Measurements from ENCODE around the gene USP34.
"Not testable (repeated sequence)": the region's sequence is repeated elsewhere in the genome, so short reads cannot be mapped to it uniquely, and the experiment has no call there.

Gene USP34

DNA sequence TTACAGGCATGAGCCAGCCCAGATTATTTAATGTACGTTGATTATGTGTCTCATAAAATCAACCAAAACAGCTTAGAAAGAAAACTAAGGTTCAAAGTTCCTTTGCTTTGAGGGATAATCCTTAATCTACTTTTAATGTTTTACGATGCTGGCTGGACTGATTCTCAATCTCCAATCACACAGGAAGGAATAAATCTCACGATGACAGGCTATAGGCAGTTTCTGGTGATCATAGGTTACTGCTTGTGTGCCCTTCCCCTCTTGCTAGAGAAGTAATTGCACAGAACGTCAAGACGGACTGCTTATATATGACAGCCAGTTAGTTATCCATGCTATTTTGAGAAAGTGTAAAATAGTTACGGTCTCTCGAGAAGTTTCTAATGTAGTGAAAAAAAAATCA is 265.8 kb downstream of the USP34 start:
- no peaks in the 10 kb centered on the region for H3K9me3 ChIP-seq (ENCODE audit: severe bottlenecking)
- no peak overlapping the region for H3K27ac ChIP-seq
- H3K27me3 ChIP-seq (ENCODE audit: insufficient read depth, low read depth, severe bottlenecking), result no peaks in the 10 kb centered on the region
- TF ChIP-seq, protein P1, sequence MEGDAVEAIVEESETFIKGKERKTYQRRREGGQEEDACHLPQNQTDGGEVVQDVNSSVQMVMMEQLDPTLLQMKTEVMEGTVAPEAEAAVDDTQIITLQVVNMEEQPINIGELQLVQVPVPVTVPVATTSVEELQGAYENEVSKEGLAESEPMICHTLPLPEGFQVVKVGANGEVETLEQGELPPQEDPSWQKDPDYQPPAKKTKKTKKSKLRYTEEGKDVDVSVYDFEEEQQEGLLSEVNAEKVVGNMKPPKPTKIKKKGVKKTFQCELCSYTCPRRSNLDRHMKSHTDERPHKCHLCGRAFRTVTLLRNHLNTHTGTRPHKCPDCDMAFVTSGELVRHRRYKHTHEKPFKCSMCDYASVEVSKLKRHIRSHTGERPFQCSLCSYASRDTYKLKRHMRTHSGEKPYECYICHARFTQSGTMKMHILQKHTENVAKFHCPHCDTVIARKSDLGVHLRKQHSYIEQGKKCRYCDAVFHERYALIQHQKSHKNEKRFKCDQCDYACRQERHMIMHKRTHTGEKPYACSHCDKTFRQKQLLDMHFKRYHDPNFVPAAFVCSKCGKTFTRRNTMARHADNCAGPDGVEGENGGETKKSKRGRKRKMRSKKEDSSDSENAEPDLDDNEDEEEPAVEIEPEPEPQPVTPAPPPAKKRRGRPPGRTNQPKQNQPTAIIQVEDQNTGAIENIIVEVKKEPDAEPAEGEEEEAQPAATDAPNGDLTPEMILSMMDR (IDR thresholded peaks at IDR 0.05; ENCODE audit: low read depth, low read length), result no peak
- H3K4me3 ChIP-seq (ENCODE audit: low read depth, low read length), result no peak overlapping the region
- DNase-seq, result no peak
- peaks cover 90% of the 10 kb centered on the region for H3K36me3 ChIP-seq

DNA sequence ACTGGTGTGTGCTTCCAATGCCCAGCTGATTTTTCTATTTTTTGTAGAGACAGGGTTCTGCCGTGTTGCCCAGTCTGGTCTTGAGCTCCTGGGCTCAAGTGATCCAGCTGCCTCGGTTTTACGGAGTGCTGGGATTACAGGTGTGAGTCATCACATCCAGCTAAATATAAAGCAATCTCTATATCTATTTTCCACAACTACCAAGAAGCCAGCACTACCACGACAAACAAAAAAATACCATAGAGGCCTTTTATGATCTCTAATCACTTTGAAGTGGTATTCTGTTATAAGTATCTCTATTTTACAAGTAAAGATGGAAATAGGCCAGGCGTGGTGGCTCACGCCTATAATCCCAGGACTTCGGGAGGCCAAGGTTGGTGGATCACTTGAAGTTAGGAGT is 274.2 kb downstream of the USP34 start:
- H3K36me3 ChIP-seq, result peaks cover 54% of the 10 kb centered on the region

DNA sequence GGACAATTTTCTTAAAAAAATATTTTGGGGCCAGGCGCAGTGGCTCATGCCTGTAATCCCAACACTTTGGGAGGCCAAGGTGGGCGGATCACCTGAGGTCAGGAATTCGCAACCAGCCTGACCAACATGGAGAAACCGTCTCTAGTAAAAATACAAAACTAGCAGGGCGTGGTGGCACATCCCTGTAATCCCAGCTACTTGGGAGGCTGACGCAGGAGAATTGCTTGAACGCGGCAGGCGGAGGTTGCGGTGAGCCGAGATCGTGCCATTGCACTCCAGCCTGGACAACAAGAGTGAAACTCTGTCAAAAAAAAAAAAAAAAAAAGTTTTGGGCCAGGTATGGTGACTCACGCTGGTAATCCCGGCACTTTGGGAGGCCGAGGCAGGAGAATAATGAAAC is 276.2 kb downstream of the USP34 start:
- H3K36me3 ChIP-seq, result peaks cover 53% of the 10 kb centered on the region
- H3K27ac ChIP-seq; H3K27me3 ChIP-seq (ENCODE audit: insufficient read depth, low read depth, severe bottlenecking); H3K9me3 ChIP-seq (ENCODE audit: severe bottlenecking); DNase-seq; H3K4me3 ChIP-seq (ENCODE audit: low read depth, low read length): not testable (repeated sequence)

More for the DNA sequence above, 274.2 kb downstream of the USP34 start:
- no peak for DNase-seq
- no peaks in the 10 kb centered on the region for H3K9me3 ChIP-seq (ENCODE audit: severe bottlenecking)
- H3K4me3 ChIP-seq (ENCODE audit: low read depth, low read length), result no peak overlapping the region
- TF ChIP-seq, protein P1 (IDR thresholded peaks at IDR 0.05; ENCODE audit: low read depth, low read length), result no peak
- H3K27me3 ChIP-seq (ENCODE audit: insufficient read depth, low read depth, severe bottlenecking), result no peaks in the 10 kb centered on the region
- H3K27ac ChIP-seq, result no peak overlapping the region

DNA sequence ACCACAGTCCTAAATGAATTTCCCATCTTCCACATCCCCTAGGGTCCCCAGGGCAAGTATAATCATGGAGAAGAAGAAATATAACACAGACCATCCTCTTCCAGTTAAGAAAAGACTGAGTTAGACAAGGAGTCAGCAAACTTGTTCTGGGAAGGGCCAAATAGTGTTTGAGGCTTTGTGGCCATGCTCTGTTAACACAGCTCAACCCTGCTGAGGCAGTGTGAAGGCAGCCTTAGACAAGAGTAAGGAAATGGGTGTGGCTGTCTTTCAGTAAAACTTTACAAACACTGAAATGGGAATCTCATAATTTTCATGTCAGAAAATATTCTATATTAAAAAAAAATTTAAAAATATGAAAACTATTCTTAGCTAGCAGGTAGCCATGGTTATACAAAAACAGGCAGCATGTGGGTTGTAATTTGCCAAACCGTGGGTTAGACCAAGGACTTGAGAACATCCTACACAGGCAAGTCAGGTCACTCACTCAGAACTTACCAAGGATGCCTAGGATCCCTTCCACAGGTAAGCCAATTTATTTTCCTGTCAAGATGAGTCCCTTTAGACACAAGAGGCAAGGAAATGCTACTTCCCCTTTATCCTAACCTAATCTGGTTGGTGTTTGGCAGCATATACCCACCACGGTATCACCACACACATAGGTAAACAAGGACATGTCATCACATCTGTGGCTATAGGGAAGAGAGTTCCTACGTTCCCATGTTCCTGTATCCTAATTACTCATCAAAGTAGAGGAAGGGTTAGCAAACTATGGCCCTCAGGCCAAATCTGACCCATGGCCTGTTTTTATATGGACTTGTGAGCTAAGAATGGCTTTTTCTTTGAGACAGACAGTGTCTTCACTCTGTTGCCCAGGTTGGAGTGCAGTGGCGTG is 277.0 kb downstream of the USP34 start:
- Histone ChIP-seq H3K4me3 (ENCODE audit: low read depth, low read length) (no peak overlapping the region), H3K36me3 (peaks cover 55% of the 10 kb centered on the region), H3K9me3 (ENCODE audit: severe bottlenecking) (no peaks in the 10 kb centered on the region), H3K27me3 (ENCODE audit: insufficient read depth, low read depth, severe bottlenecking) (no peaks in the 10 kb centered on the region), H3K27ac (no peak overlapping the region)
- DNase-seq, result no peak
- TF ChIP-seq, protein P1 (IDR thresholded peaks at IDR 0.05; ENCODE audit: low read depth, low read length), result no peak

DNA sequence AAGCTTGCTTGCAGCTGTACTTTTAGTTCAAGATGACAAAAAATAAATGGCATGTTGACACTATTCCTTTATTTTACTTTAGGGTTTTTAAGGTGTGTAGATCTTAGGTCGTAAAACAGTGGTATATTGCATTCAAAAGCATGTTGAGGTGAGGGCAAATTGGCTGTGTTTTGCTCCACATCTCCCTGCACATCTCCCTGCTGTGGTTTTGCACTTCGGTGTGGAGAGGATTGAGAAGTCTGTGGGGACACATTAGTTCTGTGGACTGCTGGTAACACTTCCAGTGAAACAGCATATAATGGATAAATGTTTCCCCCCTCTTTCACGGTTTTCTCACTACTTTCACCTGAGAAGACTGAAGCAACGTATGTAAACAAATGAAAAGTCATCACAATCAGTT is 283.8 kb downstream of the USP34 start:
- H3K27me3 ChIP-seq (ENCODE audit: insufficient read depth, low read depth, severe bottlenecking), result no peaks in the 10 kb centered on the region
- no peaks in the 10 kb centered on the region for H3K9me3 ChIP-seq (ENCODE audit: severe bottlenecking)
- DNase-seq, result no peak
- H3K27ac ChIP-seq, result no peak overlapping the region
- H3K4me3 ChIP-seq (ENCODE audit: low read depth, low read length), result no peak overlapping the region
- TF ChIP-seq, protein P1 (IDR thresholded peaks at IDR 0.05; ENCODE audit: low read depth, low read length), result no peak
- peaks cover 93% of the 10 kb centered on the region for H3K36me3 ChIP-seq

DNA sequence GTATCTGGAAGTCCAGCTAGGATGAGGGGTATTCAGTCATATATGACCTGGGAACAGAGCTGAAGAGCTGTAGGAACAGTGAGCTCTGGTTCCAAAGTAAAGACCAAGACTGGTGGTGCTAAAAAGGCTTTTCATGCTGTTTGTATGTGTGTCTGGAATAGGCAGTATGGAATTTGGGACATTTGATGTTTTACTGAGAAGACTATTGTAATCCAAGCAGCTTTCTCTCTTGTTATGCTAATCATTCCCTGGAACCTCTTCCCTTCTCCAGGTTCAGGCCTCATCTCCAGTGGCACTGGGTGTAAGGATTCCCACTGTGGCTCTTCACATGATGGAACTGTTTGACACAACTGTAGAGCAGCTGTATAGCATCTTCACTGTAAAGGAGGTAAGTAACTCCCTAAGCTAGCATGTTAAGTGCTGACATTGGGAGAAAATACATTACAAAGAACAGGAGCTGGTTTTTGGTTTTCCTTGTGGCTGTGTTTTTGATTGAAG is 285.6 kb downstream of the USP34 start:
- TF ChIP-seq, protein P1 (IDR thresholded peaks at IDR 0.05; ENCODE audit: low read depth, low read length), result no peak
- peaks cover 99% of the 10 kb centered on the region for H3K36me3 ChIP-seq
- no peak overlapping the region for H3K4me3 ChIP-seq (ENCODE audit: low read depth, low read length)
- DNase-seq, result no peak
- H3K9me3 ChIP-seq (ENCODE audit: severe bottlenecking), result no peaks in the 10 kb centered on the region
- no peak overlapping the region for H3K27ac ChIP-seq
- H3K27me3 ChIP-seq (ENCODE audit: insufficient read depth, low read depth, severe bottlenecking), result no peaks in the 10 kb centered on the region
